SK-MEL-5 (cell line): ENCODE measurements around the gene TDRD15. TPM values are rescaled to one million over a fixed set of nuclear protein-coding genes. Genes with fewer than 3 reads are reported as not detected.
"Not testable (repeated sequence)": the region's sequence is repeated elsewhere in the genome, so short reads cannot be mapped to it uniquely, and the experiment has no call there.

ENCODE experiments used
- DNase-seq: peaks from one replicate; pipeline ENCODE4 v3.0.0-alpha.2; 2016; ENCODE audit warnings: low read depth, low spot score
- in situ Hi-C: cut with HindIII; loops from 2 replicates; pipeline ENCODE4 v1.10.0; 2016; ENCODE audit warnings: low sequenced_read_pairs, high pct_unique_total_duplicates, low pct_unique_long_range_greater_than_20kb
- polyA plus RNA-seq, 2 experiments: library from polyadenylated mRNA; depleted of rRNA; stranded (reverse); fragments of >200 nt; gene quantifications; 2 replicates each; pipeline ENCODE4 v1.2.3, GENCODE V29; 2015
- total RNA-seq: library from RNA; depleted of rRNA; stranded (reverse); fragments of >200 nt; shearing (Covaris generic); gene quantifications from 2 replicates; pipeline ENCODE4 v1.2.3, GENCODE V29; 2014; rRNA removed

The TDRD15 gene
- 0.03 and 0.16 TPM in 2 replicates for total RNA-seq
- 0.03 and 0.05 TPM in 2 replicates for polyA plus RNA-seq (2015; cell fraction: cytosol; rRNA removed)
- not detected in 2 replicates for polyA plus RNA-seq (2015; cell fraction: nucleus; rRNA removed)

DNA sequence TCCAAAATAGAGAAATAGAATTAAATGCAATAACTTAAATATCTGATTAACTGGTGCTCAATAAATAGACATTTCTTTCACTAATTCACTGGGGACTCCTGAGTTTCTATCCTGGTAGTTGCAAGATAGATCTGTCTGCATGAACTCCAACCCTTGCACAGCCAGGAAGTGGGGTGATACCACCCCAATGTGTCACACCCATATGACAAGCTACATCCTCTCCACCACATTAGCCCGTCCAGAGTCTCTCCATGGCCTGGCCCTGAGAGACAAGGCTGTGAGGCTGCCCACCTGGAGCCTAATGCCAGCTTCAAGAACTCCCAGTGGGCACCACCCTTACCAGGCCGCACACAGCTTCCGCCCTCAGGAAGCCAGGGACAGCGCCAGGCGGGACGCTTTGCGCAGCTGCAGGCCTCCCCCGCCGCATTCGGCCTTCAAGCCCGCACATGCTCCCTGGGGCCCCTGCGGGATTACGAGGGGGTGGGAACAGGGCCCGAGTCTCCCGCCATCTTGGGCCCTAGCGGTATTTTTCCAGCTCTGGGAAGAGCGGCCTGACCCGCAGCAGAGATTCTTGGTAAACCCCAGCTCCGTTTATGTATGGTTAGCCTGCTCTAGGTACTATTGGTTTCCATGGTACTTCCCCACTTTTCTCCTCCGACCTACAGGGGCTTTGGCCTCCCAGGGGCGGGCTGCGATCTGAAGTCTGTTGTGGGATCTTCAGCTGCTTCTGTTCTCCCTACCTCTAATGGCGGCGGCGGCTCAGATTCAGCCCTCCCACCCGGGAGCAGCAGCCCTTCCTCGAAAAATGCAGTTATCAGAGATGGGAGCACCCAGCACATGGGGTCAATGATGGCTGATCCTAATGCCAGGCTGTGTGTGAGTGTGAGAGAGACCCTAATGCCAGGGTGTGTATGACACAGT, at the start of gene TDRD15:
TDRD15 (plus strand) TSS at position 496 of the 921 bp plus-strand sequence. CDS start 13,500 bp downstream, outside the sequence.
- no peak for DNase-seq
- in situ Hi-C loops = no loop called here

DNA sequence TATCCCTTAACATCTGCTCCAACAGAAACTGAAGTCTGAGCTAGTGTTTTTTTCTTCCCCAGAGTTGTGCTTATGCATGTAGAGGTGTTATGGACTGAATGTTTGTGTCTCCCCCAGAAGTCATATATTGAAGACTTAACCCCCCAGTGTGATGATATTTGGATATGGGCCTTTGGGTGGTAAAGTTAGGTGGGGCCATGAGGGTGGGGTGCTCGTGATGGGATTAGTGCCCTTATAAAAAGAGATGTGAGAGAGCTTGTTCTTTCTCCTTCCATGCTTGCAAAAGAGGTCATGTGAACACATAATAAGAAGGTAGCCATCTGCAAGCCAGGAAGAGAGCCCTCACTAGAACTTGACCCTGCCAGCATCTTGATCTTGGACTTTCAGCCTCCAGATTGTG, 45.5 kb upstream of the TDRD15 start:
- in situ Hi-C loops = no loop called here
- DNase-seq = no peak

DNA sequence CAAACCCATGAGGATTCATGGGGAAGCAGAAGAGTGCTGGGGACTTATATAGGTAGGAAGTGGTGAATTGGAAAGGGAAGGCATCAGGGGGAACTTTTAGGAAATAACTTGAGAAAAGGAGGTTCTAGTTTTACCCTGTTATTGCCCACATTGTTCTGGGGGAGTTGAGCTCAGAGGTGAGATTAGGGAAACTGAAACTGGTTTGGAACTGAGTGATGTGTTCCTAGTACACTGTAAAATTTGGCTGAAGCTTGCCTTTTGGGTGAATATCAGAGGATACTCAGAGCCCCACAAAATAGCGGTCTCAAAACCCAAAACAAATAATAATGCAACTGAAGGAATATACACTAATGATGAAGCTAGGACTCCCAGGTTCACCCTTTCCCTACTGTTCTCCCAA, 40.3 kb upstream of the TDRD15 start:
- no peak for DNase-seq
- in situ Hi-C loops = no loop called here

DNA sequence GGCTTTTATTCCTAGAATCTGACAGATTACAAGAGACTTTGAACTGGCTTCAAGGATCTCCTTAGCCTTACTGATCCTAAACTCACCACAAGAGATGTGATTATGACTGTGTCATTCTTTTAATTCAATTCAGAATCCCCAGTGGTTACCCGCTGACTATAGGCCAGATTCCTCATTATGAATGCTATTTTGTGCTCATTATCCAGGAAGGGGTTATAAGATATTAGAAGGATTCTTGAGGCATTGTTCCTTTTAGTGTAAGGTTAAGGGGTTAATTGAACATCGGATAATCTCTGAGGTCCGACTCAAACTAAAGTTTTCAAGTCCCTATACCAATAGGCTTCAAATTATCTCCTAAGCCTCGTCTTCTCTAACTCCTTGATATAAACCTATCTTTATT, 39.4 kb upstream of the TDRD15 start:
- DNase-seq = no peak
- in situ Hi-C loops = no loop called here

DNA sequence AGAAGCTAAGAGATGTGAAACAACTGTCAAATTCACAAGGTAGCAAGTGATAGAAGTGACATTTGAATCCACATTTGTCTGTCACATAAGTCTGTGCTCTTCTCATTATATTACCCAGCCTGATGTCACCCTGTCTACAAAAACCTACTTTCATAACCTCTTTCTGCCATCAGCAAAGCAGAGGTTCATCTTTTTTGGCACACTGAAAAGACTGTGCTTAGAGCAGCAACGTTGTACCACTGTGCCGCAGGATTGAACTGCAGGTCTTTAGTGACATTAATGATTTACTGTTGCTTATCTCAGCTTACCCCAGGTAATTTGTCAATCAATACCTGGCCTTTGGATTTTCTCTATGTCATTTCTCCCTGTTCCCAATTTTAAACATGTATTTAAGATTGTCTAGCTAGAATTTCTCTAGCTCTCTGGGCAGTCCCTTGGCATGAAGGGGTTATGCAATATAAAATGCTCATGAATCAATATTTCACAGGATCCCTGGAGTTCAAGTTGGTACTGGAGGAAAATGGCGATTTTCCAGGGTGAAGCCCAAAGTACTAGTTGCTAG, 31.4 kb upstream of the TDRD15 start:
- DNase-seq = no peak
- in situ Hi-C loops = no loop called here

DNA sequence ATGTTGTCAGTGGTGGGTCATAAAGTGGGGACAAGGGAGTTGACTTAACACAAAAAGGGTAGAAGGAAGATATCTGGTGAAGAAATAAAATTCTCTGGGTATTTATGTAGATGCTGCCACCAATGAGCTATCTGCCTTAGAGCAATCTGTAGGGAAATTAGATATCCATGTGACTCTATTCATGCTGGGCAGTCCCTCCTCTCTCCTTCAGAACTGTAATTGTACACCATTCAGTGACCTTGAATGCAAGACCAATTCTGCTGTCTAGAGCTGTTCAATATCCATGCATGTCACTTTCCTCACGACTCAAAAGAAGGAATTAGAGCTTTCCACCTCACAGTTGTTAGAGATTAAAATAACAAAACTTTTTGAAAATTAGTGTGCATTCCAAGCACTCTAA, 28.6 kb upstream of the TDRD15 start:
- in situ Hi-C loops = no loop called here
- no peak for DNase-seq

DNA sequence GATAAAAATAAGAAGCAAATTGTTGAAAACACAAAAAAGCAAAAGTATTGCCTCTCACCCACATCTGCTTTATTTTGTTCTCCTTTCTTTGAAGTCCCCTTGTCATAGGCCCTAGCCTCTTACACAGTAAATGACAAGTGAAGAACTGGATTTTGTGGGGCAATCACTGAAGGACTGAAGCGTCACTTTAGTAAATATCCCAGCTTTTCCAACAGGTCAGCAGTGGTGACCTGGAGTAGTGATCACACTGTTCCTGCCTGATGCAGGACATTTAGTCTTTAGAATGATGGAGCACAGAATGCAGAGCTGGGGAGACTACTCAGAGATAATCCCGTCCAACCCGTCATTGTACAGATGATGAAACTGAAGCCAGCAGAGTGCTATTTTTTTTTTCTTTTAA, 28.1 kb upstream of the TDRD15 start:
- in situ Hi-C loops = no loop called here
- no peak for DNase-seq

DNA sequence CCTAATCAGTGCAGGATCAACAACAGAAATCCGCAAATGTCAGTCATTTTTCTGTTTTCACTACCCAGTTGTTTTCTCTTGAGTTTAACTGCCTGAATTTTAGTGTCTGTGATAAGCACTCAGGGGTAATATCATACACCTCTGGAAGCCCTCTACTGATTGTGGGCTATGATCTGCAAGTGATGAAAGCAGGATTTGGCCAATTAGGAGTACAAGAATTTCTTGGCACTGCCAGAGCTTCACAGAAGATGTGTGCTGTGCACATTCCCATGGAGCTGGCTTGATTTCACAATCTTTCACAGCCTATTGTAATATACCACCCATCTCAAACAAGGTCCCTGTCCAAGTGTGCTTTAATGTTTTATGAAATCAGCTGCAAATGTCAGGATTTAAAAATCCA, 27.3 kb upstream of the TDRD15 start:
- in situ Hi-C loops = no loop called here
- no peak for DNase-seq

DNA sequence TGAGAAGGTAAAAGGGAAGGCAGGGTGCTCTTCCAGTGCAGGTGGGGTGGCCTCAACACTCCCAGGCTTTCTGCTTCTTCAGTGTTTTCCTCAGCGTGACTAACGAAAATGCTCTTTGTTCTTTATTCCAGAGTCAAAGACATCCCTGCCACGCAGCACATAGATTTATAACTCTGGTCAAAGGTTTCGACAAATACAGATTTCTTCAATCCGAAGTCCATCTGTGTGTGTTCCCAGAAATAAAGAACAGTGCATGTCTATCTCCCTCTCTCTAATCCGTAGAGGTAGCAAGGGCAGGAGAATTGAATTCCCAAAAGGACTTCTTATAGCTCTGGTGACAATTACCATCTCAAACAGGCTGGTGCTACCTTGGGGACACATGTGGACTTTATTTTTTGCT, 26.4 kb upstream of the TDRD15 start:
- no peak for DNase-seq
- in situ Hi-C loops = no loop called here

DNA sequence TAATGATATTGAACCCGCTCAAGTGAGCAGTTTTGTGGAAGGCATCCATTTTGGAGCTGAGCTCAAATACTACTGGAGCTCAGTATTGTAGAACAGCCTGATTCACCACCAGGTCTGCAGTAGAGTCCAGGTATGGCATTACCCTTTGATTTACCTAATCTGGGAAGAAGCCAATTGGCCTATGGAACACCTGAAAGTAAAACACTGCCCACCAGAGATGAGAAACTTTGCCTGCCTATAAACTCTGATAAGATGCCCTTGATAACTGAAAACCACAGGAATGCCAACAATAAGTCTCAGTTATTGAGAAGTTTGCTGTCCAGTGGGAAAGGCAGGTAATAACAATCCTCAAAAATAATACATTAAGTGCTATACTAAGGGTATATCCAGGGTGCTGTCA, 25.5 kb upstream of the TDRD15 start:
- in situ Hi-C loops = no loop called here
- DNase-seq = no peak

DNA sequence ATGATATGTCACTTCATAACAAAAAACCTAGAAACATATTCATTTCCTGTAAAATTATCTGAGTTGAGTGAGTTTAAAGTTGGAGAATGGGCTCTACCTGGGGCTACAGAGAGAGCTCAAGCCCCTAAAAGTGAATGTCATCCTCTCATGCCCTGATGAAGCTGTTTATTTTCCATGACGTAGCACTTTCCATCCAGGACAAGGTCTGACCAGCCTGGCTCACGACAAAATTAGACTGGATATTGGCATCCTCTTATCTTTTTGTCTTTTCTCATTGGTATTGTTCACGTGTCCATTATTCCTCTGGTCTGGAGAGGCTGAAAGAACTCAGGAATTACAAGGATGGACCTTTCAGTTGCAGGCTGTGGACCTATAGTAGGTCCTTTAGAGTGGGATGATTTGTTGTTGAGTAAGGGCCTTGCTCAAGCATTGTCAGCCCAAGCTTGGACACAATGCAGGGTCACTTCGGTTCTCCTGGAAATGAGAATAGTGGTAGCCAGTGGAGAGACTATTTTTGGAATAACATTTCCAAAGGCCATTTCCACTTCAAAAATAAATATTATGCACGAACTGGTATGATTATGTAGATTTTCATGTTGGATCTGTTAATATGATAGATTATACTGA, 24.4 kb upstream of the TDRD15 start:
- in situ Hi-C loops = no loop called here
- no peak for DNase-seq

DNA sequence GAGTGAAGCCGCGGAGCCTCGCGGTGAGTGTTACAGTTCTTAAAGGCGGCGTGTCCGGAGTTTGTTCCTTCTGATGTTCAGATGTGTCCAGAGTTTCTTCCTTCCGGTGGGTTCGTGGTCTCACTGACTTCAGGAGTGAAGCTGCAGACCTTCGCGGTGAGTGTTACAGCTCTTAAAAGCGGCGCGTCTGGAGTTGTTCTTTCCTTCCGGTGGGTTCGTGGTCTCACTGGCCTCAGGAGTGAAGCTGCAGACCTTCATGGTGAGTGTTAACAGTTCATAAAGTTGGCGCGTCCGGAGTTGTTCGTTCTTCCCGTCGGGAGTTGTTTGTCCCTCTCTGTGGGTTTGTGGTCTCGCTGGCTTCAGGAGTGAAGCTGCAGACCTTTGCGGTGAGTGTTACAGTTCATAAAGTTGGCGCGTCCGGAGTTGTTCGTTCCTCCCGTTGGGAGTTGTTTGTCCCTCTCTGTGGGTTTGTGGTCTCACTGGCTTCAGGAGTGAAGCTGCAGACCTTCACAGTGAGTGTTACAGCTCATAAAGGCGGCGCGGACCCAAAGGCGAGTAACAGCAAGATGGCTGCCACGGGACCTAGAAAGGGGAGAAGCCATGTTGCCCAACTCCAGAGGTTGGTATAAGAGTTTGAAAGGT, 22.1 kb upstream of the TDRD15 start:
- in situ Hi-C loops, DNase-seq: not testable (repeated sequence)

DNA sequence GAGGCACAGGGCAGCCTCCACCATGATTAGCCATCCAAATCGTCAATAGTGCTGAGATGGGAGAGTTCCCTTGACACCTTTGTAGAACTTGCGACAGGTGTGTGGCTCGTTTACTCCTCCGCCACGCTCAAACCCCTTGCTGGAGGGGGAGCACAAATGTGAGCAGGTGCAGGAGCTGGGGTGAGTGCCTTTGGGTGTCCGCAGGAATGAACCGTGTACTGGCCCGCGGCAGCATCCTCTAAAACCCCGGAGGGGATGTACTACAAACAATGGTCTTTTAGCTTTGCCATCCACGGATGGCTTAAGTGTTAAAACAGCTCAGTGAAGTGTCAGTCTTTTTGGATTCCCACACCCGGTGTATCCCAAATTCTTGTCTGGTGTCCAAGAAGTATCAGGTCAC, 21.4 kb upstream of the TDRD15 start:
- in situ Hi-C loops = no loop called here
- DNase-seq = no peak

DNA sequence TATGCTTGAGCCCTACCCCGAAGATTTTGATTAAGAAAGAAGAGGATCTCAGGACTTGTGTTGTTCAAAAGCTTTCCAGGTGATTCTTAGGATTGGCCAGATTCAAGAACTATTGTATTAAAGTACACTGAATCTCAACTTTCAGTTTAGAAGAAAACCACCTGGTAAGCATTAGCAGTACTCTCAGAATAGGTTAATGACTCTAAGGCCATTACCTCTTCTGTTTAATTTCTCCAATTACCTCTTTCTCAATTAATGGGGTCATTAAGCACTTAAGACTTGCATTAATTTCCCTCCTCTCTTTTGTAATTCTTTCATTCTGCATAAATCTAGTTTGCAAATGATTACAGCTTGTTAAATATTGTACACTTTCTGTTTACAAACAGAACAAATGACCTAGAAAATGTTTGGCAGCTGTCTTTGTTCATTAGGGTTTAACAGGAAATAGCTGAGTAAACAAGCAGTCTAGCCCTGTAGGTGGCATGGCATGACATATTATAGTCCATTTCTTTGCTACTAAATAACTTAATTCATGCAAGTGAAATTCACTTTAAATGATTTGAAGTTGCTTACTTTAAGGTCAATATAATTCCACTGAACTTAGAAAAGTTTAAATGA, 20.4 kb upstream of the TDRD15 start:
- in situ Hi-C loops = no loop called here
- no peak for DNase-seq

DNA sequence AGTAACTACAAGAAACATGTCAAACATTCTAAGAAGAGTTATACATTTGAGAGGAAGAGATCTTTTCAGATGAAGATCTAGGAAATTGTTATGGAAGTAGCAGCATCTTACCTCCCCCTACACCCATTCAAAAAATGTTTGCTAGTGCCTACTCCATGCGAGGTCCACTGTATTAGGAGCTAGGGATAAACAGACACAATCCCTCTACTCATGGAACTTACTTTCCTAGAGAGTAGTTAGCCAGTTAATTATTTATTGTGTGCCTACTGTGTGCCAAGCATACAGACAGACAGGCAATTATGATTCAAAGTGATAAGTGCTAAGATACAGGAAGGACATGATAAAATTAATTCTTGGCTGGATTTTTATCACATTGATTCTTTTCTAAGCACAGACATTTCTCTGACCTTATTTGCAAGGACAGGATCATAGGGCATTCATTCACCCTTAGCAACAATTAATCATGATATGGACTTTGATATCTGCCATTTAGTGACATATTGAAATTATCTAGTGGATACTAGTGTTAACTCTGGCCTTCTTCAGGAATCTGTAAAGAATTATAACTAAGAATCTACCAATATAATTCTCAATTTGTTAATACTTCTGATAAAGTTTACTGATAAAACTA, 19.6 kb upstream of the TDRD15 start:
- in situ Hi-C loops = no loop called here

DNA sequence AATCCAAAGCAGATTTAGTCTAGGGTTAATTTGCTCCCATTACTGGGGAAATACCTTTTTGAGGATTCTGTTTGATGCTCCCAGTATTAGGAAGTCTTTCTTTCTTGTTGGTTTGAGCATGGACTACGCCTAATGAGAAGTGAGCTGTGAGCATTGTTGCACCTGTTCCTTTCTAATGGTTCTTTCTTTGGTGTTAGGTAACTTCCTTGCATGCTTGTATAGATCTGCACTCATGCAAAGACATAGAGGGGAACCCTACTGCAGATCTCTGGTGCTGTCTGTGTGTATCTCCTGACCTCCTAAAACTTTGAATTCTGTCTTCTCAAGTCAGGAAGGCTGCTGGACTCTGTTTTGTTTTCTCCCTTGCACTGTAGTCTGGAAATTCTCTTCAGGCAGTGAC, 12.8 kb upstream of the TDRD15 start:
- DNase-seq = no peak
- in situ Hi-C loops = no loop called here

More for the DNA sequence above, 19.6 kb upstream of the TDRD15 start:
- DNase-seq = no peak

DNA sequence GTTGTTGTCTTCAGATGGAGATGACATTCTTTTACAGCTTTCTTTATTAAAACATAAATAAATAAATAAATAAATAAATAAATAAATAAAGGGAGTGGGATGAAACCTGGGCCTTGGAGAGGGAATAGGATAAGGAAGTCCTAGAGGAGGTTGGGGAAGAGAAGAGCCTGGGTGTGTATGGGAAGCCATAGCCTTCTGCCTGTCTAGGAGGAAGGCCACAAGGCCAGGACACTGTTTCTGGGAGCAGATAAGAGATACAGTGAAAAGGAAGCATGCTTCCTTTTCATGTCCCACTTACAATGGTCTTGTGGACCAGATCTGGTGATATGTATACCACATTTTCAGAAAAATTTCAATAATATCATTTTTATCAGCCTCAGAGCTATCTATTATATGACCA, 6.1 kb upstream of the TDRD15 start:
- in situ Hi-C loops = no loop called here
- DNase-seq = no peak
